Peyer's patch (tissue), 4 donors: ENCODE measurements around the gene RHOB.

Experiments used
- CTCF ChIP-seq, 6 experiments: fragments of 450-650 bp in 4 of 6; fragments of 200-600 bp in 2 of 6; sonication (generic) in 1 of 6; IDR thresholded peaks; one replicate each; pipeline ENCODE4 v1.5.1; 2017 to 2019; ENCODE audit warnings: antibody characterized with exemption in 6 of 6, mild to moderate bottlenecking in 3 of 6, moderate library complexity in 1 of 6
- POLR2A ChIP-seq, 2 donors: fragments of 450-650 bp; IDR thresholded peaks; one replicate each; pipeline ENCODE4 v1.5.1; 2017; ENCODE audit warnings: antibody characterized with exemption in 2 of 2, mild to moderate bottlenecking in 2 of 2, moderate library complexity in 2 of 2

- TF ChIP-seq CTCF (IDR thresholded peaks at IDR 0.05) (no peak), POLR2A (IDR thresholded peaks at IDR 0.05) (no peak)
Observed at GRCh38 chr2:20472569-20472968, 25.7 kb downstream of the RHOB start.
